NCI-H345 (cell line): ENCODE measurements around the gene SNX11.

Experiments used
- DNase-seq: peaks from one replicate; lab custom pipeline; 2025; lab: John Stamatoyannopoulos, UW

The SNX11 gene

GRCh38 chr17:48132385-48132784 is 24.8 kb downstream of the SNX11 start:
- no peak for DNase-seq

- no peak for DNase-seq
Measured at GRCh38 chr17:48134912-48135480, 27.4 kb downstream of the SNX11 start.

GRCh38 chr17:48137656-48138055 is 30.1 kb downstream of the SNX11 start:
- no peak for DNase-seq

GRCh38 chr17:48139944-48140343 is 32.4 kb downstream of the SNX11 start:
- DNase-seq = no peak

GRCh38 chr17:48143629-48144028 is 36.1 kb downstream of the SNX11 start:
- peak; percentile 25 for DNase-seq

GRCh38 chr17:48144231-48144630 is 36.7 kb downstream of the SNX11 start:
- DNase-seq = no peak

- no peak for DNase-seq
Measured at GRCh38 chr17:48144976-48145798, 37.6 kb downstream of the SNX11 start.

- DNase-seq = no peak
Measured at GRCh38 chr17:48148029-48148770, 40.6 kb downstream of the SNX11 start.

GRCh38 chr17:48148854-48149786 is 41.6 kb downstream of the SNX11 start:
- no peak for DNase-seq

- DNase-seq = no peak
Measured at GRCh38 chr17:48149787-48150463, 42.4 kb downstream of the SNX11 start.

- no peak for DNase-seq
Measured at GRCh38 chr17:48150597-48151001, 43.0 kb downstream of the SNX11 start.

GRCh38 chr17:48151220-48151619 is 43.7 kb downstream of the SNX11 start:
- no peak for DNase-seq

- DNase-seq = no peak
Measured at GRCh38 chr17:48152289-48152688, 44.7 kb downstream of the SNX11 start.

- peak; percentile 30 for DNase-seq
Measured at GRCh38 chr17:48153691-48154358, 46.3 kb downstream of the SNX11 start.

GRCh38 chr17:48155889-48156611 is 48.5 kb downstream of the SNX11 start:
- peak; percentile 42 for DNase-seq

- DNase-seq = no peak
Measured at GRCh38 chr17:48159232-48159631, 51.7 kb downstream of the SNX11 start.

- peak; percentile 93 for DNase-seq
Measured at GRCh38 chr17:48160177-48161081, 52.9 kb downstream of the SNX11 start.

GRCh38 chr17:48161127-48161905 is 53.8 kb downstream of the SNX11 start:
- DNase-seq = no peak
